Smooth muscle cell of the umbilical artery (primary cell): Measurements from ENCODE around the gene FUOM. TPM values are rescaled to one million over a fixed set of nuclear protein-coding genes. Genes with fewer than 3 reads are reported as not detected.

Experiments used
- total RNA-seq: library from RNA; depleted of rRNA; stranded (reverse); fragments of >200 nt; gene quantifications from 2 replicates; pipeline ENCODE4 v1.2.3, GENCODE V29; 2014

FUOM gene, protein sequence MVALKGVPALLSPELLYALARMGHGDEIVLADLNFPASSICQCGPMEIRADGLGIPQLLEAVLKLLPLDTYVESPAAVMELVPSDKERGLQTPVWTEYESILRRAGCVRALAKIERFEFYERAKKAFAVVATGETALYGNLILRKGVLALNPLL
- total RNA-seq: 7.5 and 12.8 TPM in 2 replicates

GRCh38 chr10:133357285-133358161, at the start of gene FUOM:
Gene FUOM, minus strand, starts transcription at chr10:133358019. Its CDS starts 12 bp downstream, at chr10:133358007.

DNA sequence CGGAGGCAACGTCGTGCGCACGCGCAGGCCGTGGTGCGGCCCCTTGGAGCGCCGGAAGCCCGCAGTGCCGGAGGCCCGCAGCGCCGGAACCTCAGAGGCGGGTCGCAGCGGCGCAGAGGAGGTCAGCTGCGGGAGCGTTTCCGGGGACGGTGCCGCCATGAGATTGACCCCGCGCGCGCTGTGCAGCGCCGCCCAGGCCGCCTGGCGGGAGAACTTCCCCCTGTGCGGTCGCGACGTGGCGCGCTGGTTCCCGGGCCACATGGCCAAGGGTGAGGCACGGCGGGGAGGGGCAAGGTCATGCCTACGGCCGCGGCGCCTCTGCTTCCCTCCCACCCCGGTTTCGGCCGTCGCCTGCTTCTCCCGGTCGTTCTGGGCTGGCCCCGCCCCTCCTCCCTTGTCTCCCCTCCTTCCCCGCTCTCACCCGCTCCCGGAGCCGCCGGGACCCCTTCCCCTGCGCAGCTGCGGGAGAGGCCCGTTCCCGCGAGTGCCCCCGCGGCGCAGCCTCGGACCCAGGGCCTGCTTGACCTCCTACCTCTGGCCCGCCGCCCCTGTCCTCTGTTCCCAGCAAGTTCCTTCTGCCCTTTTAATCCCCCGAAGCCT, 36.3 kb upstream of the FUOM start, which contains the start of gene MTG1:
Gene MTG1, plus strand, starts transcription at position 94 of the 600 bp plus-strand sequence. Its CDS starts 64 bp downstream, at position 158.

DNA sequence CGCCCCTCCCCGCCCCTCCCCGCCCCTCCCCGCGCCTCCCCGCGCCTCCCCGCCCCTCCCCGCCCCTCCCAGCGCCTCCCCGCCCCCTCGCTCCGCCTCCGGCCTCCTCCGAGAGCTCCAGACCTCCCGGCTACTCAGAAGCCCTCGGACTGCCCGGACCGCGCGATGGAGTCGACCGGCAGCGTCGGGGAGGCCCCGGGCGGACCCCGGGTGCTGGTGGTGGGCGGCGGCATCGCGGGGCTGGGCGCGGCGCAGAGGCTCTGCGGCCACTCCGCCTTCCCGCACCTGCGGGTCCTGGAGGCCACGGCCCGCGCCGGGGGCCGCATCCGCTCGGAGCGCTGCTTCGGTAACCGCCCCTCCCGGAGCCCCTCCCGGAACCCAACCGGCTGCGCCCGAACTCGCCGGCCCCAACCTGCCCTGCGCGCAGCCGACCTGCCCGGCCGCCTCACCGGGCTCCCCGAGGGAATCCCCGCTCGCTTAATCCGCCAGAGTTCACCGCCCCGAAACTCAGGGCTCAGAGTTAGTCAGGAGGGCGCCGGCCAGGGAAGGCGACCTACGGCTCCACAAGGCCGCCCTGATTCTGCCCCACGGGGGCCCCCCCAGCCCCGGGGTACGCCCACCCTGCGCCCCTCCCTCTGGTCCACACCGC, 21.5 kb upstream of the FUOM start, which contains the start of gene PAOX:
Gene PAOX, plus strand, starts transcription at position 111 of the 649 bp plus-strand sequence. Its CDS starts 55 bp downstream, at position 166.

DNA sequence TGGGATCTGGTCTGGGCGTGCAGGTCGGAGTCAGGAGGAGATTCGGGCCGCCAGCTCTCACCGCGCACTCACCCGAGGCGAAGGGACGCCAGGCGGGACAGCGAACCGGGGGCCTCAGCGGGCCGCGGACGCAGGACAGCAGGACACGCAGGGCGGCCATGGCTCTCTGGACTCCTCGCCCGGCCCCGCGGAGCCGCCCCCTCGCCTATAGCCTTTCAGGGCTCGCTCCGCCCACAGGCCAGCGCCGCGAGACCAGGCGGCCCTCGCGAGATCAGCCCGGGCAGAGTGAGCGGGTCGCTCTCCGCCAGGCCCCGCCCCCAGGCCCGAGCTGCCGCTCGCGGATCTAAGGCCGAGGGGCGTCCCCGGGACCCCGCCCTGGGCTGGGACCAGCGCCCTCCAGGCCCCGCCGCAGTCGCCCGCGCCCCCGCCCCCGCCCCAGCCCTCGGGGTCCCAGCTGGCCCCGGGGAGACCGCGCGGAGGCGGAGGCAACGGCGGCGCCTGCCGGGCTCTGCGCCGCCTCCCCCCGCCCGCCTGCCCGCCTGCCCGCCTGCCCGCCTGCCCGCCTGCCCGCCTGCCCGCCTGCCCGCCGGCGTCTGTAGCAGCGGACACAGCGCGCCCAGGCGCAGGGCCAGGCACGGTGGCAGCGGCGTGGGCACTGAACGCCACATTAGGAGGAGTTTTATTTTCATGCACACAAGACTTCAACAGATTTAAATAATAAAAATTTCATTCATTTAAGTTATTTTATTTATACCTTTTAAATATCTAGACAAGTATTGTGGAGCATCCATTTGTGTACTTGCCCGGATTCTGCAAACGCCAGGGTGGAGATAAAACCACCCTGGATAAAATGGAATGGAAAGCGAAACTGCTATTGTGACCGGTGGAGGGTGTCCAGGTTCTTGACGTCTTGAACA, 15.6 kb upstream of the FUOM start, which contains the start of gene ECHS1:
Gene ECHS1, minus strand, starts transcription at position 181 of the 917 bp plus-strand sequence. Its CDS starts 21 bp downstream, at position 160.

GRCh38 chr10:133336577-133337369, 21.0 kb downstream of the FUOM start, which contains the start of gene CALY:
Gene CALY, minus strand, starts transcription at chr10:133336896. Its CDS starts 7,907 bp downstream, at chr10:133328989.

GRCh38 chr10:133308421-133309099, 49.3 kb downstream of the FUOM start, which contains the start of the genes TUBGCP2 and ZNF511:
Gene TUBGCP2, minus strand, starts transcription at chr10:133308872. Its CDS starts 5,931 bp downstream, at chr10:133302941.
Gene ZNF511, plus strand, starts transcription at chr10:133308914. Its CDS starts 30 bp downstream, at chr10:133308944.

Other genes with a start within 250 kb of the FUOM start
- gene KNDC1, start 197.8 kb downstream of the FUOM start, total RNA-seq: 2.0 and 3.0 TPM in 2 replicates
- not detected in 2 replicates for gene UTF1, start 127.8 kb downstream of the FUOM start, total RNA-seq
- not detected in 2 replicates for gene VENTX, start 120.2 kb downstream of the FUOM start, total RNA-seq
- 1.2 and 4.3 TPM in 2 replicates for gene ADAM8, start 81.2 kb downstream of the FUOM start, total RNA-seq
- gene TUBGCP2, start 49.1 kb downstream of the FUOM start, total RNA-seq: 51.1 and 64.4 TPM in 2 replicates
- 14.1 and 16.0 TPM in 2 replicates for gene ZNF511, start 49.1 kb downstream of the FUOM start, total RNA-seq
- gene CALY, start 21.1 kb downstream of the FUOM start, total RNA-seq: 0.23 and 0.30 TPM in 2 replicates
- gene PRAP1, start 10.6 kb downstream of the FUOM start, total RNA-seq: not detected in 2 replicates
- 57.3 and 62.9 TPM in 2 replicates for gene ECHS1, start 15.3 kb upstream of the FUOM start, total RNA-seq
- gene PAOX, start 21.2 kb upstream of the FUOM start, total RNA-seq: 5.4 and 5.6 TPM in 2 replicates
- gene MTG1, start 36.1 kb upstream of the FUOM start, total RNA-seq: 22.9 and 26.1 TPM in 2 replicates
- 0.59 and 1.6 TPM in 2 replicates for gene SPRN, start 66.6 kb upstream of the FUOM start, total RNA-seq
- gene SCART1, start 95.9 kb upstream of the FUOM start, total RNA-seq: 1.5 and 2.7 TPM in 2 replicates
- 0.60 and 0.89 TPM in 2 replicates for gene CYP2E1, start 169.3 kb upstream of the FUOM start, total RNA-seq
- gene SYCE1, start 207.6 kb upstream of the FUOM start, total RNA-seq: not detected in 2 replicates